ENCODE measurements around the gene MPP2.
A peak's percentile ranks its signal among the peaks of the same experiment; 100 is the strongest.
"Not testable (repeated sequence)": the region's sequence is repeated elsewhere in the genome, so short reads cannot be mapped to it uniquely, and the experiment has no call there.

Gene MPP2

DNA sequence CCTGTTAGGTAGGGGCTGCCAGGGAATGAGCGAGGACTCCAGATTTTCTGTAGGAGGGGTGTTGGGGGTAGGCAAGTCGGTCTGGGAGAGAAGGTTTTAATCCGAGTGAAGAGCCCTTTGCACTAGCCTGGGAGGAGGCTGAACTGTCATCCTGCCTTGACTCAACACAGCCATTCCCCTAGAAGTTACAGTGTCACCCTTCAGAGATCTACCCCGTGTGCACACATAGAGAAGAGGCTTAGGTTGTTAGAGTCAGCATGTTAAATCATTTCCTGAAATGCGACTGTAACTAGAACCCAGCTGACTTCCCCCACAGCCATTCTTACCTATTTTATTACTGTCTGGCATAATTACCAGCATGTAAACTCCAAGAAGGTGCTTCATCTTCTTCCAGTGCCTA is 20.6 kb upstream of the MPP2 start:
- DNase-seq: not testable (repeated sequence)

DNA sequence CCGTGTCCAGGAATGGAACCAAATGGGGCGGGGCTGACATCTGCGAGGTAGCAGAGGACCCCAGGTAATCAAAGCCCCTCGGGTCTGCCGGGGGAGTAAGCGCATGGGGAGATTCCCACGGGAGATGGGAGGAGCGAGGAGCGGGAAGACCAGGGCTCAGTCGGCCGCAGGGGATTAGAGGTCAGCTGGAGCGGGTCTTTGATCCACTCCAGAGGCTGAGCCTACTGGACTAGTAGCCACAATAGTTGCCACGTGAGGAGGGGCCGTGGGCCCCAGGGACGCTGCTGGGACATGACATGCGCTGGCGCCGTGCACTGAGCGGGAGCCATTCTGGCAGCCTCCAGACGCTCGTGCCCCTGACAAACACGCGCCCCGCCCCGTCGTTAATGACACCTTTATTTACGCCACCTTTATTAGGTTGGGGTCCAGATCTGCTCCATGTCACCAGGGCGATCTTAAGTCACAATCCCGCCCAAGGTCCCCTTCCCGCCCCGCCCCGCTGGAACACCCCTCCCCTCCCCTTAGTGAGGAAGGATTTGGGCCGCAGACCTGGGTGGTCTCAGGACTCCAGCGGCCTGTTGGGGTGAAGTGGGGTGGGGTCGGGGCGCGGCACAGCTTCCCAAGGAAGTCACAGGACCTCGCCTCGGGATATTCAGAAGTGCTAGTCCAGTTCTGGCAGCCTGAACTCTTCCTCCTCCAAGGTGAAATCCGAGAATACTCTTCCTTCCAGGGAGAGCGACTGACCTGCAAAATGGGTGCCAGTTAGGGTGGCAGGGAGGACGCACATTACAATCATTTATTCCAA is 19.9 kb upstream of the MPP2 start:
- no peak for DNase-seq

DNA sequence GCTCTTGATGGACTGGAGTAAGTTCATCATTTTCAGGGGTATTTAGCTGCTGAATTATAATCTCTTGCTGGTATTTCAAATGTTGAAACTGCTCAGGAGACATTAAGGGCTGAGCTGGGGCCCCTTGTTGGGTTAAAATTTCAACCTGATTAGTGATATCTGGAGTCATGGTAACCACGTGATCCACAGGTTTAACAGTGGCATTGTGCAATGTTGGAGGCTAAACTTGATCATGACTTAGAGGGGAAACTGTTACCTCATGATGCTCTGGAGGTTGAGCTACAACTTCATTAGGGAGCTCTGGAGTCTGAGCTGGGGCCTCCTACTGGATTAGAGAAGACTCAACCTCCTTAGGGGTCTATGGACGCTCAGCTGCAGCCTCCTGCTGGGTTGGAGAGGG is 17.2 kb upstream of the MPP2 start:
- DNase-seq: no peak

DNA sequence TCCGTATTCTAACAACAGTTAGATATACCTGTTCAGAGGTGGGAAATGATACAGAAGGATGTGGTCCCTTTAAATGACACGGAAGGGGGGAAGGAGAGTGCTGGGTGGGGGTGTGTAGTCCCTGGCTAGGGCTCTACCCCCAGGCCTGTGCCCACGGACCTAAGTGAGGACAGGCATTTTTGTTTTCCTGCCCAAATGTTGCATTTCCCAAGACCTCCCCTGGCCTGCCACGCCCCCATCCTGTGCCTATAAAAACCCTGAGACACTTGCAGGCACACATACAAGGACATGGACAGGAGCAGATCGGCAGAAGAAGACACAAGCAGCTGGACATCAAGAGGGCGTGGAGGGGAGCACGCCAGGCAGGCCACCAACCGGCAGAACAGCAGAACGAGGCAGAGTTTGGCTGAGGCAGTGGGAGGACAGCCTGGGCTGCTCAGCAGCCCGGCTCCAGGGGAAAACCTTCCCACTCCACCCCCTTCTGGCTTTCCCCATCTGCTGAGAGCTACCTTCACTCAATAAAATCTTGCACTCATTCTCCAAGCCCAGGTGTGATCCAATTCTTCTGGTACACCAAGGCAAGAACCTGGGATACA is 13.3 kb upstream of the MPP2 start:
- DNase-seq: no peak

DNA sequence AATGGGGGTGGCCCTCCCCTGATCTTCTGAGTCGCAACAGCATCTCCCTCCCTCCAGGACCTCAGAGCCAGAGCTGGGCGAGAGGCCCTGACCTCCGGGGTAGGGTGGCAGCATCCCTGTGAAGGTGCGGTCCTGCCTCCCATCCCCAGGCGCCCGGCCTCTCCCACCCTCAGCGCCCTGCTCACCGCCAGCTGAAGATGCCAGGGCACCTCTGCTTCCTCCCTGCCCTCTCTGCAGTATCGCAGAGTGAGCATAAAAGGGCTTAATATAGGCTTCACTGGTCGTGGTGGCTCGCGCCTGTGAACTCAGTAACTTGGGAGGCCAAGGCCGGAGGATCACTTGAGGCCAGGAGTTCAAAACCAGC is 10.7 kb upstream of the MPP2 start:
- DNase-seq: no peak

DNA sequence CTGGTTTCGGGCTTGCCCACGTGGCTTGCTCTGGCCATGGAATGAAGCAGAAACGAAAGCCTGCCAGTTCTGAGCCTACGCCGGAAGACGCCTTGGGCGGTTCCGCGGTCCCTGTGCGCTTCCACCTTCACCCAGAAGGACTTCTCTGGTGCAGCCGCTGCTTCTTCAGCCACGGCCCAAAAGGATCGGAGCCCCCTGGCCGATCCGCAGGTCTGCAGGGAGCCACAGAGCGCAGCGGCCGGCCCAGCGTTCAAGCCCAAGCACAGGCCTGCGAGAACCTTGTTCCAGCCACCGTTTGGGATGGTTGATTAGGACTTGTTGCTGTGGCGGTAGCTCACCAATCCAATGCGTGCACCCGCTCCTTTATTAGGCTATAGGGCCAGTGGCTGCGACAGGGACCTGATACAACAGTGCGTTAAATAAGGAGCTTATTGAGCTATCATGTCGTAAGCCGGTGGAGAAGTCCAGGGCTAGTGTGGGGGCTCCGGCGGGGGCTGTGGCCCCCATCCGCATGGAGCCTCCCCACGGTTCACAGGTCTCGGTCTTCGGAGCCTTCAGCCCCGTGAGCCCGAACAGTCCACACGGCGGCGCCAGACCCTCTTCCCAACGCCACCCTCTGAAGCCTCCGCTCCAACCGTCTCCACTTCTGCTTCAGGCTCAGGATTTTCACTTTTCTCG is 10.2 kb upstream of the MPP2 start:
- no peak for DNase-seq

DNA sequence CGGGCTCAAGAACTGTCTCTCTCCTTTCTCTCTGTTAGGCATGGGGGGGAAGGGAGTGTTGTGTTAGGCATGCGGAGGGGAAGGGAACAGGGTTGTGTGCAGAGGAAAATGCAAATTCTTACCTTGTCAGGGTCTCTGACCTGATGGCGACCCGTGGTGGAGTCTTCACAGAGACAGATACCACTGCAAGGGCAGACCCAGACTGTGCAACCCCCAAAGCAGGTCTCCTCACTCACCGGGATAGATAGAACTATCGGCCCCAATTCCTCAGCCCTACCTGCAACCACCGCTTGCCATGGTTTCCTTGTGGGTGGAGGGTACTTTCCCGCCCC is 9.6 kb upstream of the MPP2 start:
- no peak for DNase-seq

DNA sequence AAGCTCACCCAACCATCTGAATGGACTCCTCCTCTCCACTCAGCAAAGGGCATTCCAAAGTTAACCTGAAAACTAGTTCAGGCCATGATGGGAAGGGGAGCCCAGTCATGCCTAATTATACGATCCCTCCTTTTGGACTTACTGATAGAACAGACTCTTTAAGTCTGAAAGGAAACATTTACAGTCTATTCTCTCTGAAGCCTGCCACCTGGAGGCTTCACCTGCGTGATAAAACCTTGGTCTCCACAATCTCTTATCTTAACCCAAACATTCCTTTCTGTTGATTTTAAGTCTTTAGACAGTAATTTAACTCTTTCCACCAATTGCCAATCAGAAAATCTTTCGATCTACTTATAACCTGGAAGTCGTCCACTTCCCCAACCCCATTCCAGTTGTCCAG is 9.0 kb upstream of the MPP2 start:
- DNase-seq: no peak

DNA sequence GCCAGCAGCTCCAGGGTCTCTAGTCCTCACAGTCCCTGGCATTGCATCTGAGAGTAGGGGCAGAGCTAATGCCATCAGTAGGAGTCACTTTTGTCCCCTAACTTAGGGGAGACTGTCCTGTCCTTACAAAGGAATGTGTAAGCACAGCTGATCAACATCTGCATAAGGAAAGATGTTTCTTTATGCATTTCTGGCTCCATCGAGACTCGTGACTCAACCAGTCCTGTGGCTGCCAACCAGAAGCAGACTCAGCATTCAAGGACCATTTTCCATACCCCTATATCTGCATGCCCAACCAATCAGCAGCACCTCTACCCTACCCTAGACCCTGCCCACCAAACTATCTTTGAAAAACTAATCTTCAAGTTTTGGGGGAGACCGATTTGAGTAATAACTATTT is 8.2 kb upstream of the MPP2 start:
- no peak for DNase-seq

DNA sequence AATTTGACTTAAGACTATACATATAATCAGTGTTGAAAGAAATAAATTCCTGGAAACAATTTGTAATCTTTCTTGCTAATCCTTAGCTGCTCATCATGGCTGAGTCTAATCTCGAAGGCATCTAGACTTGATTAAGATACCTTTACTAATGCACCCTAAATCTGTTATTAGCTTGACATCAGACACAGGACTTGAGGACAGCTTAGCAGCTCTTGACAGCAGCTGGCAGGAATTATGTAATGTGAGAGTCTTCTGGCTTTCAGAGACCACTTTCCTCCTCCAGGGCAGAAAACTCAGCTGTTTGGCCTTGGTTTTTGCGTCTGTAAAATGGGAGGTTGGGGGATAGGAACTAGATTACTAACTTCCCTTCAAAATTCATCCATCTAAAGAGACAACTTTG is 7.1 kb upstream of the MPP2 start:
- no peak for DNase-seq

DNA sequence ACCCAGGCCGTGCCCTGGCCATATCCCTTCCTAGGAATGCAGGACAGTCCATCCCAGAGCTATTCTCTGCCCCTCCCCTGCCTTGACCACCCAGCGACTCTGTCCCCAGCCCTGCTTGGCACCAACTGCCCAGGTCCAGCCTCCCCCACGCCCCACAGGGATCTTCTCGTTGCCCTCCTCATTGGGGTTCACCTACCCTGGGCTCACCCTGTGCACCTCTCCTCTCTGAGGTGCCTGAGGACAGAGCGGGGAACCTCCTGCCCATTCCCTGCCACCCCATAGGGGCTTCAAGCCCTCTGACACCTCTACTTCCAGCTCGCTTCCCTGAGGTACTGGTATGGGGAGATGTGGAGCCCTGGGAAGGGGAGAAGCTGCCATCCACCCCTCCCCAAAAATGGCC is 6.2 kb upstream of the MPP2 start:
- DNase-seq: no peak

DNA sequence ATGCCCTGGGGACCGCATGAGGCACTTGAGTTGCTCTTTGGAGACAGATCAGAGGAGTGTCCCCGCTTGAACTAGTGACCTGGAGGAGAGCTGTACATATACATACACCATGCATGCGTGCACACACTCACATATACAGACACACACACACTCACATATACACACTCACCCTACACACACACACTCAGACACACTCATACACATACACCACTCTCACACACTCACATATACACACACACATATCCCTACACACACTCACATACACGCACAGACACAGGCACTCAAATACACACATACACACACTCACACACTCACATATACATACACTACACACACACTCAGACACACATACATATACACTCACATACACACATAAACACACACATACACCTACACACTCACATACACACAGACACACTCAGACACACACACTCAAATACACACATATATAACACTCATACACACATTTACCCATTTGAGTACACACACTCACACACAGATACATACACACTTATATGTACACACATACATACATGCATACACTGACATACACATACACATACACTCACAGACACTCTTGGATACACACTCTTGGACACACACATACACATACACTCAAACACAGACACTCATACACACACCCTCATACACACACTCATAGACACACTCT is 5.4 kb upstream of the MPP2 start:
- no peak for DNase-seq

DNA sequence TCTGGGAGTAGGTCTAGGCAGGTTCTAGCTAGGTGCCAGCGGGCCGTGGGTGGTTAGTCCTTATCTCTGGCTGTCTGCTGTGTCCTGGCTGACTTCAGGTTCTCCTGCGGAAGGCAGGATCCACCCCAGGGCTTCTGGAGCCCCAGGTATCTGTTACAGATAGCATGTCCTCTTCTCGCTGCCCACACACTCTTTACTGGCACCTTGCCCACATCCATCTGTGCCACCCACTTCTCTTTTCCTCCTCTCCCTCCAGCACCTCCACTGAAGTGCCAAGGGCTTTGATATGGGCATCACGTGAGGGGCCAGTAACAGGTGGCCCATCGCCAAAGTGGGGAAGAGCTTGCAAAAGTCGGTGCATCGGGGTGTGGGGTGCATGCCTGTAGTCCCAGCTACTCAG is 4.6 kb upstream of the MPP2 start:
- DNase-seq: no peak

DNA sequence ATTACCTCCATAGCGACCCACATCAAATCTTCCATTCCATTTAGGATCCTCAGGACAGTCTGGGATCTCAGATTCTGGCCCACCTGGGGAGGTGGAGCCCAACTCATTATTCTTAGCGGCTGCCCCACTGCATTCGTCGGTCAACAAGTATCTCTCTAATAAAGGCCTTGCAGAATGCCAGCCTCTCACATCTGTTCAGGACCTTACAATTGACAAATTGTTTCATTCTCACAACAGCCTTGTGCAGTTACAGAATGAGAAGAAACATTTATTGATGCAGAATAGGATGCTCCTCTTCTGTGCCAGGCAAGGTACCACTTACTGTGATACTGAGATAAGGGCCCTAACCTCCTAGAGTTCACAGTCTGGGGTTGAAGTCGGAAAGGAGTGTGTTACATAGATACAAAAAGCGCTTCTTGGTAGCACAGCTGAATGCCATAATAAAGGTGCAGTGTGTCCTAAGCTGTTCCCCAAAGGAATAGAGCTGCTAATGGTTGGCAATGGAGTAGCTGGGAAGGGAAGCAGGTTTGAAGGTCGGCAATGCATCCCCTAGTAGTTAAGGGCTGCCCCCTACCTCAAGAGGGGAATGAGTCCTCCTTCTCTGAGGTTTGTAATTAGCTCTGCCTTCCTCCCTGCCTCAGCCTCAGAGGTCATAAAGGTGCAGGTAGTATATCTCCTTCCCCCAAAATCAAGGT is 2.3 kb upstream of the MPP2 start:
- no peak for DNase-seq

DNA sequence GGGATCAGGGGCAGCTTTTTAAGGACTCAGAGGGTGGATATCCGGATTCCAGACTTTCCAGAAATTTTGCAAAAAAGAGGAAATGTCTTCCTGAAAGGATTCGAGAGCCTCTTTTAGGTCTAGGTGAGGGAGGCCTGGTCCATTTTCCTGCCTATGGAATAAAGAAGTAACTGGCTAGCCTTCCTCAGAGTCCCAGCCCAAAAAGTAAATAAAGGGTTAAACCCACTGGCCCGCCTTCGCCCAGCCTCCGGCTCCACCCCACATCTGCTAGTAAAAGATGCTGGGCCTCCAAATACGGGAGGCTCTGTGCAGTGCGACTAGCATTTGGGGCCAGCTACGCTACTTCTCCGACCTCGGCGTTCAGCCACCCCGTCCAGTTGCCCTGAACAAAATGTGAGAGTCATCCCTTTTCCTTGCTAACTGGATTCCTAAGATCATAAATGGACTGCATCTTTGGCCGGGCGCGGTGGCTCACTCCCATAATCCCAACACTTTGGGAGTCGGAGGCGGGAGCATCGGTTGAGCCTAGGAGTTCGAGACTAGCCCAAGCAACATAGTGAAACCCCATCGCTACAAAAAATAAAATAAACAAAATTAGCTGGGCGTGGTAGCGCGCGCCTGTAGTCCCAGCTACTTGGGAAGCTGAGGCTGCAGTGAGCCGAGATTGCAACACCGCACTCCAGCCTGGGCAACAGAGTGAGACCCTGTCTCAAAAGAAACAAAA is 824 bp upstream of the MPP2 start:
- DNase-seq: no peak

DNA sequence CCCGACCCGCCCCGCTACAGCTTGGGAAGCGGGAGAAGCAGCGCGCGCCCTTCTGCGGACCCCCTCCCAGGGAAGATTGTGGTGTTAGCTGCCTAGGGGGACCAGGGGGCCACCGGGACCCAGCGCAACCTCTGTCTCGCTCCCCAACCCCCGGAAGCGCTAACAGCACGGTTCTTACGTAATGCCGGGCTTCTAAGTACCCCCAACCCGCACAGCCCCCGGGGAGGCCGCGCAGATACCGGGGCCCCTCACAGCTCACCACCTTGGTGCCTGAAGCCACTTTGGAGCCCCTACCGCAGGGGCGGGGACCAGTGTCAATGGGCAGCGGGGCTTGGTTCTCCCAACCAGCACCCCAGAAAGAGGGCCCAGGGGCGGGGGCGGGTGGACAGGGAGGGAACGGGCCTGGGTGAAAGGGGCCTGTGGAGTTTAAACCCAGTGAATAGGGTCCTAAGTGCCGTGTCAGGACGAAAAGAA is 348 bp downstream of the MPP2 start:
- DNase-seq: no peak

DNA sequence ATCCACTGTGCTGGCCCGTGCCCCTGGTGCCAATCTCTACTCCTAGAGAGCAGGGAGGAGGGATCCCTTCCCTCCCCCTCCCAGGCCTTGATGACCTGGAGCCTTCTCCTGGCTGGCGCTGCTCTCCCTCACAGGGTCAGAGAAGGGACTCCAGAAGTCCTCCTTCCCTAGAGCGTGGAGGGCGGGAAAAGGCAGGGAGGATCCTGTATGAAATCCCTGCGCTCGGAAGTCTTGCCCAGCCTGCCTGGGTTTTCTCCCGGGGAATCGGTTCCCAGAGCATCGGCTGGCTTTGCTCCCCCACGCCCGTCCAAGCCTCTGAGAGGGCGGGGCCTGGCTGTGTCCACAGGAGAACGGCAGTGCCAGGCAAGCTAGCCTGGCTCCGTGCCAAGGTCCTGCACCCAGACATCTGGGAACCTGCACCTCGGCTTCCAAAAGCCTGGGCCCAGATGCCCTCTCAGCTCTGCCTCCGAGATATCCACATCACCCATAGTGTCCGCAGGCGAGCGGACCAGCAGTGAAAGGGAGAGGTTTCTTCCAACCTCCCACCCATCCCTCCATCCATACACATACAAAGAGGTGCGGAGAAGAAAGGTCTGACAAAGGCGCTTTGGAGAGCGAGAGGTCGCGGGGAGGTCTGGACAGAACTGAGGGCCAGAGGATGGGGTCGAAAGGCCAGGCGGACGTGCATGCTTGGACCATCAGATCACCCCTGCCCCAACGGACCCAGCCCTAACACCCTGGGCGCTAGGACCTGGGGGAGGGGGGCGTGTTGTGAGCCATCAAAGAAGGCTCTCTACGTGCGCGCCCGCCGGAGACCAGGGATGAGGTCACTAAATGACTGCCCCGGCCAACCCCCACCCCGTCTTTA is 1.1 kb downstream of the MPP2 start:
- peak; percentile 24 for DNase-seq

DNA sequence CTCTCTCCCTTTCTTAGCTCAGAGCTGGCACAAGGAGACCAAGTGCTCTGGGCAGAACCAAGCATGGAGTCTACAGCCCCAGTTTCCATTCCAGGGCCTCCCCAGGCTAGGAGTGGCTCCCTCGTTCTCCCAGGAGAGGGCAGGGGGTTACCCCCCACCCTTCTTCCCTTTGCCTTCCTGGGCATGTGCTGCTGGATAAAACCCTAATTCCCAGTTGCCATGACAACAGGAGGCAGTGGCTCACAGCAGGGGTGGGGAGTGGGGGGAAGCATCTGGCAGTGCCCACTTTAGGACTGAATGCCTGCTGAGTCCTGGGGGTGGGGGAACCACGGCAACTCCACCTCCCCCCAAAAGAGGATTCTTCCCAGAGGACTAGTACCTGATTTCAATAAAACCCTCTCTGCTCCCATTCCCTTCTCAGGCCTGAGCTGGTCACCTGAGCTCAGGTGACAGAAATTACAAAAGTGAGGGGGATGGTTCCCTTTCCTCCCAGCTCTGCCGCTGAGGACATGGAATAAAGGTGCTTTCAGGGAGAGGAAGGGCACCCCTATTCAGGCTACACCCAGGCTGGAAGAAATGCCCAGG is 1.8 kb downstream of the MPP2 start:
- DNase-seq: no peak

DNA sequence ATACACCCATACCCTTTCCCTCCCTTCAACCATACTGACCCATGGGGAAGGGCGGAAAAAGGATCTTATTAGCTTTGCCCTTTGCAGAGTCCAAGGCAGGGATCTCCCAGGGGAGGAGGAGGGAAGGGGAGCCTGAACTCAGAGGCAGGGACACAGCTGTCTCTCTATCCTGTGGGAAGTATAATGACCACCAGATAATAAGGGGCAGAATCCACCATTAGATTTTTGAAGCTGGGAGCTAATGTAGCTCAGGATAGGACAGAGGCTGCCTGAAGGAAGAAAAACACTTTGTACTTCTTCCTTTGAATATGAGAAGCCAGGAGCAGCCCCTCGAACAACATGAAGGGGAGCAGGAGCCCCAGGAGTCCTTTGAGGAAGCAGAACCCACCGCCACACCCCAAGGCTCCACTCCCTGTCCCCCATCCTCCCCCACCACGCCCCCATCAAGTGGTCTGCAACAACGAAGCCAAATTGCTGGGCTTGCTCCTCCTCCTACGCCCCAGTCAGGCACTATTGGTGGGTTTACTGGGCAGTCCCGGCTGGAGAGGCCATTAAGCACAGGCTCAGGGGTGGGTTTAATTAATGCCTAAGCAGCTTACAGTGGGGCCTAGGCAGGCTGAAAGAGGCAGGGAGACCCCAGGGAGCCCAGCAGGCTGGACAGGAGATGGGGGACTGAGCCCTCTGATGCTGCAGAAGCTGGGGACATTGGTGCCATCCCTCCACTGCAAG is 5.3 kb downstream of the MPP2 start:
- no peak for DNase-seq

Data from activated gamma-delta T cell (primary cell).